Esophagus muscularis mucosa (tissue), 4 donors: ENCODE data around the gene CNN2. TPM values are rescaled to one million over a fixed set of nuclear protein-coding genes. Genes with fewer than 3 reads are reported as not detected.

ENCODE experiments used
- DNase-seq: peaks from one replicate; pipeline ENCODE4 v3.0.0-alpha.2; 2017; ENCODE audit errors: extremely low spot score
- H3K27ac ChIP-seq, 4 donors: fragments of 200-600 bp; sonication (generic); replicated peaks in 1 of 4; 1 replicate in 3 of 4; 2 replicates in 1 of 4; pipeline ENCODE4 v1.5.1; 2016 to 2019; ENCODE audit warnings: mild to moderate bottlenecking in 1 of 4
- H3K27me3 ChIP-seq, 4 donors: fragments of 200-600 bp; sonication (generic); one replicate each; pipeline versions ENCODE4 v1.5.1 to v1.6.0; 2016 to 2019
- H3K36me3 ChIP-seq, 4 donors: fragments of 200-600 bp; sonication (generic); one replicate each; pipeline ENCODE4 v1.5.1; 2016 to 2019
- H3K4me1 ChIP-seq, 4 donors: fragments of 200-600 bp; sonication (generic); one replicate each; pipeline ENCODE4 v1.5.1; 2016 to 2019
- H3K4me3 ChIP-seq, 4 donors: fragments of 200-600 bp; sonication (generic); 1 replicate in 2 of 4; 2 replicates in 2 of 4; pipeline ENCODE4 v1.5.1; 2016 to 2019; ENCODE audit warnings: mild to moderate bottlenecking in 4 of 4, moderate library complexity in 1 of 4
- H3K9me3 ChIP-seq, 4 donors: fragments of 200-600 bp; sonication (generic); 1 replicate in 3 of 4; 2 replicates in 1 of 4; pipeline ENCODE4 v1.5.1; 2016 to 2019
- EP300 ChIP-seq: sonication (generic); formaldehyde crosslinking; IDR thresholded peaks from one replicate; pipeline ENCODE4 v1.6.1; 2017; ENCODE audit warnings: antibody characterized with exemption
- POLR2A ChIP-seq: fragments of 450-650 bp; IDR thresholded peaks from one replicate; pipeline ENCODE4 v1.6.1; 2017; ENCODE audit warnings: antibody characterized with exemption, moderate library complexity, mild to moderate bottlenecking, low read depth
- POLR2AphosphoS5 ChIP-seq, 2 donors: sonication (generic); formaldehyde crosslinking; IDR thresholded peaks; one replicate each; pipeline ENCODE4 v1.6.1; 2017; ENCODE audit warnings: antibody characterized with exemption in 2 of 2
- WGBS: methylation state at CpG from one replicate; pipeline ENCODE4 v1.1.5; 2018; 5-methylcytosine and 5-hydroxymethylcytosine counted together
- intact Hi-C: fragments of 100-400 bp; cut with DNase I; formaldehyde crosslinking; loops from one replicate; pipeline ENCODE4 v1.15.1; 2023
- total RNA-seq, 4 donors: library from RNA; depleted of rRNA; stranded (reverse); fragments of >200 nt; gene quantifications; one replicate each; pipeline versions ENCODE4 v1.1.0 to v1.2.1, GENCODE V29; 2016
- TF ChIP-seq, protein P1 (sequence below), 3 experiments: fragments of 200-600 bp in 2 of 3; fragments of 450-650 bp in 1 of 3; sonication (generic) in 2 of 3; IDR thresholded peaks; one replicate each; pipeline ENCODE4 v1.5.1; 2017 to 2019; ENCODE audit warnings: antibody characterized with exemption in 3 of 3, mild to moderate bottlenecking in 2 of 3, moderate library complexity in 1 of 3

CNN2 gene
- total RNA-seq, 4 donors from 2014 or later, result 47.3 to 98.1 (median 81.3) TPM

DNA sequence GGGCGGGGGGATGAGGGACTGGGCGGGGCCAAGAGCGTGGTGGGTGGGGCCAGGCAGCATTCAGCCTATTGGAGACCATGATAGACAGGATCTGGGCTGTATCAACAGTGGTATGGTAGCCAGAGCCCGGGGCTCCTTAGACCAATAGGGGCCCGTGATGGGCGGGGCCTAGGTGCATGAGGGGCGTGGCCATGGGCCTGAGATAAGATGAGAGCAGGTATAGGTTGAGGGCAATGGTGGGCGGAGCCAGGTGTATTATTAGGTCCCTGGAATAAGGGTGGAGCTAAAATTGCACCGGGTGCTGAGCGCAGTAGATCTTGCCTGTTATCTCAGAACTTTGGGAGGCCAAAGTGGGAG, 18.8 kb downstream of the CNN2 start:
- H3K4me1 ChIP-seq, result peaks cover 16 to 30% (median 20%) of the 10 kb centered on the region in 4 donors
- no peak overlapping the region for H3K4me3 ChIP-seq
- WGBS, result 69% methylated on average over 10 of the region's 10 CpGs
- TF ChIP-seq POLR2AphosphoS5 (IDR thresholded peaks at IDR 0.05) (no peak), POLR2A (no peak), EP300 (no peak)
- TF ChIP-seq, protein P1, sequence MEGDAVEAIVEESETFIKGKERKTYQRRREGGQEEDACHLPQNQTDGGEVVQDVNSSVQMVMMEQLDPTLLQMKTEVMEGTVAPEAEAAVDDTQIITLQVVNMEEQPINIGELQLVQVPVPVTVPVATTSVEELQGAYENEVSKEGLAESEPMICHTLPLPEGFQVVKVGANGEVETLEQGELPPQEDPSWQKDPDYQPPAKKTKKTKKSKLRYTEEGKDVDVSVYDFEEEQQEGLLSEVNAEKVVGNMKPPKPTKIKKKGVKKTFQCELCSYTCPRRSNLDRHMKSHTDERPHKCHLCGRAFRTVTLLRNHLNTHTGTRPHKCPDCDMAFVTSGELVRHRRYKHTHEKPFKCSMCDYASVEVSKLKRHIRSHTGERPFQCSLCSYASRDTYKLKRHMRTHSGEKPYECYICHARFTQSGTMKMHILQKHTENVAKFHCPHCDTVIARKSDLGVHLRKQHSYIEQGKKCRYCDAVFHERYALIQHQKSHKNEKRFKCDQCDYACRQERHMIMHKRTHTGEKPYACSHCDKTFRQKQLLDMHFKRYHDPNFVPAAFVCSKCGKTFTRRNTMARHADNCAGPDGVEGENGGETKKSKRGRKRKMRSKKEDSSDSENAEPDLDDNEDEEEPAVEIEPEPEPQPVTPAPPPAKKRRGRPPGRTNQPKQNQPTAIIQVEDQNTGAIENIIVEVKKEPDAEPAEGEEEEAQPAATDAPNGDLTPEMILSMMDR (IDR thresholded peaks at IDR 0.05), result no peak
- H3K36me3 ChIP-seq, result peaks cover 0 to 7% (median 3%) of the 10 kb centered on the region in 4 donors
- peaks cover 0 to 11% (median 0%) of the 10 kb centered on the region in 4 donors for H3K27me3 ChIP-seq
- H3K9me3 ChIP-seq, result no peaks in the 10 kb centered on the region
- intact Hi-C loops, result no loop called here
- no peak overlapping the region for H3K27ac ChIP-seq
- no peak for DNase-seq

DNA sequence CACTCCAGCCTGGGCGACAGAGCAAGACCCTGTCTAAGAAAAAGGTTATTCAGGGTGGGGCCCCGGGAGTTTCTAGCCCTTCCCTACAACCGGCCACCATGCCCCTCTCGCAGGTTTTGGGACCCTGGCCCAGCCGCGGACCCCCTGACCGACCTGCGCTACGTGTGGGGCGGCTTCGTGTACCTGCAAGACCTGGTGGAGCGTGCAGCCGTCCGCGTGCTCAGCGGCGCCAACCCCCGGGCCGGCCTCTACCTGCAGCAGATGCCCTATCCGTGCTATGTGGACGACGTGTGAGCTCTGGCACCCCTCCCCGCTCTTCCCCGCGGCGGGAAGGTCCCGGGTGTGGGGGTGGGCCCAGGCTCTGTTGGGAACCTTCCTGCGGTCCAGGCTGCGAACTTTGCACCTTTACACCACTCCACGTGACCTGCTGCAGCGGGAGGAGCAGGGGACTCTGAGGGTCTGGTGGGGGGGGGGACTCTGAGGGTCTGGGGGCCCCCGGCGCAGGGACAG, 19.8 kb downstream of the CNN2 start:
- peaks cover 6 to 20% (median 11%) of the 10 kb centered on the region in 4 donors for H3K4me1 ChIP-seq
- DNase-seq, result no peak
- 88% methylated on average over 8 of the region's 33 CpGs for WGBS
- H3K9me3 ChIP-seq, result no peaks in the 10 kb centered on the region
- TF ChIP-seq POLR2AphosphoS5 (IDR thresholded peaks at IDR 0.05), result no peak
- TF ChIP-seq EP300, result no peak
- no peak for TF ChIP-seq POLR2A
- TF ChIP-seq, protein P1 (IDR thresholded peaks at IDR 0.05), result no peak
- intact Hi-C loops, result no loop called here
- H3K27me3 ChIP-seq, result peaks cover 0 to 11% (median 0%) of the 10 kb centered on the region in 4 donors
- peaks cover 0 to 7% (median 3%) of the 10 kb centered on the region in 4 donors for H3K36me3 ChIP-seq
- no peak overlapping the region for H3K4me3 ChIP-seq
- no peak overlapping the region for H3K27ac ChIP-seq

DNA sequence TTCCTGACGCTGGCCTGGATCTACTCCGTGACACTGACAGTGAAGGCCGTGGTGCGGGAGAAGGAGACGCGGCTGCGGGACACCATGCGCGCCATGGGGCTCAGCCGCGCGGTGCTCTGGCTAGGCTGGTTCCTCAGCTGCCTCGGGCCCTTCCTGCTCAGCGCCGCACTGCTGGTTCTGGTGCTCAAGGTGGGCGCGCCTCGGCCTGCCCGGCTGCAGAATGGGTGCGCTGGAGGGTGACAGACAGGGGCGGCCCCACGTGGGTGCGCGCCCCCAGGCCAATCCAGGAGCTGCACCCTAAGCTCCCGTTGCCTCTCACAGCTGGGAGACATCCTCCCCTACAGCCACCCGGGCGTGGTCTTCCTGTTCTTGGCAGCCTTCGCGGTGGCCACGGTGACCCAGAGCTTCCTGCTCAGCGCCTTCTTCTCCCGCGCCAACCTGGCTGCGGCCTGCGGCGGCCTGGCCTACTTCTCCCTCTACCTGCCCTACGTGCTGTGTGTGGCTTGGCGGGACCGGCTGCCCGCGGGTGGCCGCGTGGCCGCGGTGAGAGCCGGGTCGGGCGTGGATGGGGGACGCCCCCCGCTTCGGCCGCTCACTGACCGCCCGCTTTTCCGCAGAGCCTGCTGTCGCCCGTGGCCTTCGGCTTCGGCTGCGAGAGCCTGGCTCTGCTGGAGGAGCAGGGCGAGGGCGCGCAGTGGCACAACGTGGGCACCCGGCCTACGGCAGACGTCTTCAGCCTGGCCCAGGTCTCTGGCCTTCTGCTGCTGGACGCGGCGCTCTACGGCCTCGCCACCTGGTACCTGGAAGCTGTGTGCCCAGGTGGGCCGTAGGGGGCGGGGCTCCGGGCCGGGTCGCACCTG, 20.7 kb downstream of the CNN2 start:
- Histone ChIP-seq H3K9me3 (no peaks in the 10 kb centered on the region), H3K27ac (no peak overlapping the region), H3K27me3 (peaks cover 0 to 7% (median 0%) of the 10 kb centered on the region in 4 donors), H3K4me1 (peaks cover 0 to 11% (median 2%) of the 10 kb centered on the region in 4 donors), H3K4me3 (no peak overlapping the region), H3K36me3 (peaks cover 0 to 7% (median 3%) of the 10 kb centered on the region in 4 donors)
- TF ChIP-seq, protein P1 (IDR thresholded peaks at IDR 0.05), result no peak
- TF ChIP-seq POLR2AphosphoS5 (IDR thresholded peaks at IDR 0.05) (no peak), EP300 (no peak), POLR2A (no peak)
- intact Hi-C loops, result no loop called here
- 89% methylated on average over 36 of the region's 77 CpGs for WGBS
- DNase-seq, result no peak

DNA sequence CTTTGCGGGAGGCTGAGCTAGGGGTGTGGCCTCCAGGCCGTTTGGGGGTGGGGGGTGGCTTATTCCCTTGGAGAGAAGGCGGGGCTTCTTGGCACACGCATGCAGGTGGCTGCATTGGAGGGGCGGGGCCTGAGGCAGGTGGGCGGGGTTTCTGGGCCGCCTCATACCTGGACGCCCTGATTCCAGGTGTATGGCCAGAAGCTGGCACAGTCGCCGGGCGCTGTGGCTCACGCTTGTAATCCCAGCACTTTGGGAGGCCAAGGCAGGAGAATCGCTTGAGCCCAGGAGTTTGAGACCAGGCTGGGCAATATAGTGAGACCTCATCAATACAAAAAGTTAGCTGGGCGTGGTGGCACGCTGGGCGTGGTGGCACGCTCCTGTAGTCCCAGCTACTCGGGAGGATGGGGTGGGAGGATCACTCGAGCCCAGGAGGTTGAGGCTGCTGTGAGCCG, 21.3 kb downstream of the CNN2 start:
- no peak for DNase-seq
- Histone ChIP-seq H3K9me3 (no peaks in the 10 kb centered on the region), H3K36me3 (peaks cover 0 to 7% (median 2%) of the 10 kb centered on the region in 4 donors), H3K27ac (no peak overlapping the region), H3K4me3 (no peak overlapping the region), H3K4me1 (peaks cover 0 to 6% (median 0%) of the 10 kb centered on the region in 4 donors), H3K27me3 (no peaks in the 10 kb centered on the region)
- intact Hi-C loops, result no loop called here
- WGBS, result 89% methylated on average over 20 of the region's 20 CpGs
- TF ChIP-seq POLR2A (no peak), POLR2AphosphoS5 (IDR thresholded peaks at IDR 0.05) (no peak), EP300 (no peak)
- TF ChIP-seq, protein P1 (IDR thresholded peaks at IDR 0.05), result no peak
